ENCODE results near the gene ZNF865.

Gene ZNF865

DNA sequence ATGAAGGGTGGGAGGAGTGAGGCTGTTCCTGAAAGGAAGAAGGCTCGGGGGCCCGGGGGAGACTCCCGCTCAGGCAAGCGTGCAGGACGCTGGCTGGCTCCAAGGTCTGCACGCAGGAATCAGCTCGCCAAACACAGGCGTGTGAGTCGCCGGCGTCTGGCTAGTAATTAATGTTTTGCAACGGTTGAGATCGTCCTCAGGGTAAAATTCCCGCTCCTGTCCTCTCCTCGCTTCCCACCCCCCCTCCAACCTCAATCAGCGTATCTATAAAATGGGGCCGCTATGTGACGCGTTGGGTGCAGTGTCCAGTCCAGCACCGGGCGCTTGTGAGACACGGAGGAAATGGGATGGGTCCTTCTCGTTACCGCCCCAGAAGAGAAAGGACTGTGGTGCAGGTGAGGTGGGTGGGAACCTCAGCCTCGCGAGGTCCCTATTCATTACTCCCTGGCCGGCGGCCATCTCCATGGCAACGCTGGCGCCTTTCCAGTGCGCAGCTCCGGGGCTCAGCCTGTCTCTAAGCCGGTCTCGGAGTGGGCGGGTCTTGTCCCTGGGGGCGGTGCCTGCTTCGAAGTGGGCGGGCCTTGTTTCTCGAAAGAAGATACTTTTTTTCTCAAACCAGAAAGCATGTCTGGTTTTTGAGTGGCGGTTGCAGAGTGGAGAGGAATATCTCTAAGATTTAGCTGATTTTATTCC, 18.3 kb upstream of the ZNF865 start:
- peak overlapping the region; percentile 94 for H3K27ac Mint-ChIP-seq
- no peaks in the 10 kb centered on the region for H3K9me3 Mint-ChIP-seq
- peak; percentile 98 for DNase-seq
- TF ChIP-seq, protein P1, sequence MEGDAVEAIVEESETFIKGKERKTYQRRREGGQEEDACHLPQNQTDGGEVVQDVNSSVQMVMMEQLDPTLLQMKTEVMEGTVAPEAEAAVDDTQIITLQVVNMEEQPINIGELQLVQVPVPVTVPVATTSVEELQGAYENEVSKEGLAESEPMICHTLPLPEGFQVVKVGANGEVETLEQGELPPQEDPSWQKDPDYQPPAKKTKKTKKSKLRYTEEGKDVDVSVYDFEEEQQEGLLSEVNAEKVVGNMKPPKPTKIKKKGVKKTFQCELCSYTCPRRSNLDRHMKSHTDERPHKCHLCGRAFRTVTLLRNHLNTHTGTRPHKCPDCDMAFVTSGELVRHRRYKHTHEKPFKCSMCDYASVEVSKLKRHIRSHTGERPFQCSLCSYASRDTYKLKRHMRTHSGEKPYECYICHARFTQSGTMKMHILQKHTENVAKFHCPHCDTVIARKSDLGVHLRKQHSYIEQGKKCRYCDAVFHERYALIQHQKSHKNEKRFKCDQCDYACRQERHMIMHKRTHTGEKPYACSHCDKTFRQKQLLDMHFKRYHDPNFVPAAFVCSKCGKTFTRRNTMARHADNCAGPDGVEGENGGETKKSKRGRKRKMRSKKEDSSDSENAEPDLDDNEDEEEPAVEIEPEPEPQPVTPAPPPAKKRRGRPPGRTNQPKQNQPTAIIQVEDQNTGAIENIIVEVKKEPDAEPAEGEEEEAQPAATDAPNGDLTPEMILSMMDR (IDR thresholded peaks at IDR 0.05): no peak
- H3K36me3 Mint-ChIP-seq (ENCODE audit: low read depth): peaks cover 9% of the 10 kb centered on the region
- no peaks in the 10 kb centered on the region for H3K27me3 Mint-ChIP-seq (ENCODE audit: low read depth, poor library complexity)
- H3K4me1 Mint-ChIP-seq: peaks cover 64% of the 10 kb centered on the region
- H3K4me3 Mint-ChIP-seq: peak overlapping the region; percentile 82

DNA sequence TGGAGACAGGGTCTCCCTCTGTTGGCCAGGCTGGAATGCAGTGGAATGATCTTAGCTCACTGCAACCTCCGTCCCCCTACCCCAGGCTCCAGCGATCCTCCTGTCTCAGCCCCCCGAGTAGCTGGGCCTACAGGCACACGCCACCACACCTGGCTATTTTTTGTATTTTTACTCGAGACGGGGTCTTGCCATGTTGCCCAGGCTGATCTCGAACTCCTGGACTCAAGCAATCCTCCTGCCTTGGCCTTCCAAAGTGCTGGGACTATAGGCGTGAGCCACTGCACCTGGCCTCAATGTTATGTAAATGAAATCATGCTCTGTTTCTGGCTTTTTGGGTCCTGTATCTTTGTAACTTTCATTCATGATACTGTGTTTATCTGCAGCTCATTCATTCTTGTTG, 16.7 kb upstream of the ZNF865 start:
- TF ChIP-seq, protein P1 (IDR thresholded peaks at IDR 0.05): no peak
- Mint-ChIP-seq H3K4me1 (peaks cover 61% of the 10 kb centered on the region), H3K4me3 (no peak overlapping the region)

DNA sequence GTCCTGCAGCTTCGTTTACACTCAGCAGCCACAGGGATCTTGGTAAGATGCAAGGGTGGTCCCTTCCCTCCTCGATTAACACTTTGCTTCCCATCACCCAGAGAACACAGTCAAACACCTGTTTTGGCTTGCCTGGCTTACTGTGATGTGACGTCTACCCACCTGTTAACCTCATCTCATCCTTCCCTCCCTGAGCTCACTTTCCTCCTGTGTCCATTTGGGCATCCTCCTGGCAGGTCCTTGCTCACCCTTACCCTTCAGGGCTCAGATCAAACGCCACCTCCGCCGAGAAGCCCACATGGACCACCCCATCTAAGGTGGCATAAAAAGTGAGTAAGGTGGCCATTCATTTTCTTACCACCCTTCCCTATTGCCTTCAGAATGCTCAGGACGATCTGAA, 15.3 kb upstream of the ZNF865 start:
- DNase-seq: no peak
- H3K27me3 Mint-ChIP-seq (ENCODE audit: low read depth, poor library complexity): no peaks in the 10 kb centered on the region
- H3K9me3 Mint-ChIP-seq: no peaks in the 10 kb centered on the region
- peaks cover 53% of the 10 kb centered on the region for H3K4me1 Mint-ChIP-seq
- no peak overlapping the region for H3K4me3 Mint-ChIP-seq
- H3K27ac Mint-ChIP-seq: peak overlapping the region; percentile 83
- peaks cover 22% of the 10 kb centered on the region for H3K36me3 Mint-ChIP-seq (ENCODE audit: low read depth)
- TF ChIP-seq, protein P1 (IDR thresholded peaks at IDR 0.05): no peak

More for the DNA sequence above, 16.7 kb upstream of the ZNF865 start:
- DNase-seq: no peak
- no peak overlapping the region for H3K27ac Mint-ChIP-seq
- H3K27me3 Mint-ChIP-seq (ENCODE audit: low read depth, poor library complexity): no peaks in the 10 kb centered on the region
- H3K36me3 Mint-ChIP-seq (ENCODE audit: low read depth): peaks cover 13% of the 10 kb centered on the region
- no peaks in the 10 kb centered on the region for H3K9me3 Mint-ChIP-seq

DNA sequence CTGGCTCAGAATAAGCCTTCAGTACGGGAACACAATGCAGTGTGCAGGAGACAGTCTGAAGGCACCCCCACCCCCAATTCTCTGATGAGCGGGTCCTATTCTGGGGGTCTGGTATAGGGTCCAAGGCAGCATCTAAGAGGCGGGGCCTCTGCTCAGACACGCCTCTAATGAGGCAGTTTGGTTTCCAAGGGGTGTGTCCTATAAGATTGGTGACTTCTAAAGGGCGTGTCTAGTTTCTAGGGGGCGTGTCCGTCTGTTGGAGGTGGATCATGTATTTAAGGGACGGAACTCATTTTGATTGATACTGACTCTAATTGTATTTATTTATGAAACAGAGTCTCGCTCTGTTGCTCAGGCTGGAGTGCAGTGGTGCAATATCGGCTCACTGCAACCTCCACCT, 14.8 kb upstream of the ZNF865 start:
- no peaks in the 10 kb centered on the region for H3K27me3 Mint-ChIP-seq (ENCODE audit: low read depth, poor library complexity)
- no peak overlapping the region for H3K4me3 Mint-ChIP-seq
- H3K27ac Mint-ChIP-seq: peak overlapping the region; percentile 83
- TF ChIP-seq, protein P1 (IDR thresholded peaks at IDR 0.05): no peak
- peaks cover 48% of the 10 kb centered on the region for H3K4me1 Mint-ChIP-seq
- DNase-seq: no peak
- peaks cover 27% of the 10 kb centered on the region for H3K36me3 Mint-ChIP-seq (ENCODE audit: low read depth)
- H3K9me3 Mint-ChIP-seq: no peaks in the 10 kb centered on the region

DNA sequence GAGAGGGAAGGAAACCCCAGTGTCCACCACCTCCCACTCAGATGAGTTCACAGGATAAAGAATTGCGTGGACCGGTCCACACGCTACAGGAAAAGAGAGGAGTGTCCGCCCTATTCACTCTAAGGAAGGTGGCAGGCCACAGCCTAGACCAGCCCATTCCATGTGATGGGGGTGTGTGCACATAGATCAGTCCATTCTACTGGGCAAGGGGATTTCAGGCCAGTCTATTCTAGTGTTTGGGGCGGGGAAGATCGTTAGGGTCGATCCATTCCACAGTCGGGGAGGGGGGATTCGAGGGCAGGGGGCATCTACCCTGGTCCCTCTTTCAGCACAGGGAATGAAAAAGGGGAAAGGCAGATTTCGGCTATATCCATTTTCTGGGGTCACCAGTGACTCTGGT, 13.9 kb upstream of the ZNF865 start:
- TF ChIP-seq, protein P1 (IDR thresholded peaks at IDR 0.05): no peak
- H3K36me3 Mint-ChIP-seq (ENCODE audit: low read depth): peaks cover 37% of the 10 kb centered on the region
- DNase-seq: no peak
- peaks cover 3% of the 10 kb centered on the region for H3K9me3 Mint-ChIP-seq
- H3K4me3 Mint-ChIP-seq: no peak overlapping the region
- peak overlapping the region; percentile 21 for H3K27ac Mint-ChIP-seq
- H3K4me1 Mint-ChIP-seq: peaks cover 39% of the 10 kb centered on the region
- H3K27me3 Mint-ChIP-seq (ENCODE audit: low read depth, poor library complexity): no peaks in the 10 kb centered on the region

All from nephron progenitor cell (in vitro differentiated cells).